HG02610 (cell line): Measurements from ENCODE around the gene TGIF2LX.
"Not testable (repeated sequence)": the region's sequence is repeated elsewhere in the genome, so short reads cannot be mapped to it uniquely, and the experiment has no call there.

ENCODE experiments used
- ATAC-seq: cut with Tn5 transposase; IDR thresholded peaks from one replicate; pipeline ENCODE4 v1.9.1; 2021; ENCODE audit warnings: mild to moderate bottlenecking, moderate library complexity; ENCODE audit not compliant: unreplicated experiment

Gene TGIF2LX

DNA sequence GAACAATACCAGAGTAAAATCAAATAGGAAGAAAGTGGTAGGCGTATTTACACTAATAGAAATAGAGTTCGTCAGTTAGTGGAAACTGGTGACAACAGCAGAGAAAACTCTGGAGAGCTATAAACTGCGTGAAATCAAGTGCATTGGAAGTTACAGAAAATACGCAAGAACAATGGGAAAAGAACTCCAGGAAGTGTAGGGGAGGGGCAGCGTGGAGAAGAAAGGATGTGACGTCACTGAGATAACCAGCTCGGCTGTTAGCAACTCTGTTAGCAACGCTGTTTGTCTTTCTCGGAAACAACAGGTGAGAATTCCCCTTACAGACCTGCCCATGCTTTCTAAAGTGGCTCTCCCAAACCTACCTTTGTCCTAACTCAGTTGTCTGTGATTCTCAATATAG is at the start of gene TGIF2LX:
TGIF2LX (plus strand) TSS at position 244 of the 400 bp plus-strand sequence. CDS start 178 bp downstream, outside the sequence.
- ATAC-seq, result not testable (repeated sequence)

- not testable (repeated sequence) for ATAC-seq
Observed at GRCh38 chrX:89922338-89922934, 728 bp downstream of the TGIF2LX start.

DNA sequence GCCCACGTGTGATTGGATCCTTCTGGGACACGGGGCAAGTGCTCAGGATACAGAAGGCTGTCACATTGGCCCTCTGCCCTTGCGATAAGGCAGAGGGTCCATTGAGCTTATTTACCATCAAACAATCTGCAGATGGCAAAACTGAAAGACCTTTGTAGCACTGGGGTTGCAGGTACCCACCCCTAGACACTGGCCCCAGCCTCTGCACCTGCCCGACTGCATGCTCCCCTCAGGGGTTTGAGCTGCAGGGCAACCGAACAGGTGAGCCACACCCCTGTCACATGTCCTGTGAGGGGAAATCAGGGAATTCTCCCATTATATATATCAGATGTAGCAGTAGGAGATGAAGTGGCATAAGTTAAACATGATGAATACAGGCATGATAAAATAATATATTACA is 21.4 kb downstream of the TGIF2LX start:
- not testable (repeated sequence) for ATAC-seq

DNA sequence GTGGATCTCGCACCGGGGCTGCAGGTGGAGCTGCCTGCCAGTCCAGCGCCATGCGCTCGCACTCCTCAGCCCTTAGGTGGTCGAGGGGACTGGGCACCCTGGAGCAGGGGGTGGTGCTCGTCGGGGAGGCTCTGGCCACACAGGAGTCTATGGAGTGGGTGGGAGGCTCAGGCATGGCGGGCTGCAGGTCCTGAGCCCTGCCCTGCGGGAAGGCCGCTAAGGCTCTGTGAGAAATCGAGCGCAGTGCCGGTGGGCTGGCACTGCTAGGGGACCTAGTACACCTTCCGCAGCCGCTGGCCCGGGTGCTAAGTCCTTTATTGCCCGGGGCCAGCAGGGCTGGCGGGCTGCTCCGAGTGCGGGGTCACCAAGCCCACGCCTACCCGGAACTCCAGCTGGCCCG is 43.9 kb downstream of the TGIF2LX start:
- ATAC-seq, result not testable (repeated sequence)
